PFSK-1 (cell line): ENCODE measurements around the gene ALDOA.

Source experiments
- FOXP2 ChIP-seq: optimal IDR thresholded peaks from 2 replicates; pipeline ENCODE3; 2011; ENCODE audit warnings: borderline replicate concordance, control low read depth, inconsistent platforms; ENCODE audit not compliant: insufficient read depth; ENCODE audit errors: extremely low read length, extremely low read depth
- POLR2AphosphoS5 ChIP-seq: IDR thresholded peaks from 2 replicates; pipeline ENCODE4 v1.6.1; 2012; ENCODE audit warnings: low read depth, mild to moderate bottlenecking, control low read depth, low read length, moderate library complexity
- REST ChIP-seq, 2 experiments: IDR thresholded peaks; 2 replicates each; pipeline versions ENCODE4 v1.6.1 to v1.8.0; 2011 to 2012; ENCODE audit warnings: low read depth in 2 of 2, low read length in 2 of 2, control low read depth in 1 of 2, inconsistent platforms in 1 of 2, mild to moderate bottlenecking in 1 of 2, moderate library complexity in 1 of 2; ENCODE audit not compliant: insufficient read depth in 1 of 2
- SIN3A ChIP-seq: IDR thresholded peaks from 2 replicates; pipeline ENCODE4 v1.6.1; 2012; ENCODE audit warnings: mild to moderate bottlenecking, low read length, moderate library complexity, borderline replicate concordance; ENCODE audit not compliant: insufficient read depth
- TAF1 ChIP-seq: IDR thresholded peaks from 2 replicates; pipeline ENCODE4 v1.6.1; 2012; ENCODE audit warnings: low read length, control low read depth, borderline replicate concordance; ENCODE audit not compliant: insufficient read depth

Gene ALDOA

GRCh38 chr16:30023586-30023985 lies 42.0 kb upstream of the ALDOA start:
- no peak for TF ChIP-seq SIN3A

GRCh38 chr16:30024451-30024850 lies 41.1 kb upstream of the ALDOA start:
- TF ChIP-seq POLR2AphosphoS5 (no peak), TAF1 (no peak), REST (IDR thresholded peaks at IDR 0.05; ENCODE audit: insufficient read depth in 1 of 2, low read depth in 2 of 2, low read length in 2 of 2) (no peak), FOXP2 (no peak)

GRCh38 chr16:30025156-30025555 lies 40.4 kb upstream of the ALDOA start:
- no peak for TF ChIP-seq REST (IDR thresholded peaks at IDR 0.05; ENCODE audit: insufficient read depth in 1 of 2, low read depth in 2 of 2, low read length in 2 of 2)
- no peak for TF ChIP-seq FOXP2
- no peak for TF ChIP-seq POLR2AphosphoS5

GRCh38 chr16:30025574-30025973 lies 40.0 kb upstream of the ALDOA start:
- TF ChIP-seq FOXP2: no peak
- TF ChIP-seq SIN3A: no peak
- TF ChIP-seq POLR2AphosphoS5: no peak
- no peak for TF ChIP-seq REST (IDR thresholded peaks at IDR 0.05; ENCODE audit: insufficient read depth in 1 of 2, low read depth in 2 of 2, low read length in 2 of 2)
- TF ChIP-seq TAF1: no peak

GRCh38 chr16:30026449-30026848 lies 39.1 kb upstream of the ALDOA start:
- no peak for TF ChIP-seq POLR2AphosphoS5
- no peak for TF ChIP-seq FOXP2
- TF ChIP-seq REST (IDR thresholded peaks at IDR 0.05; ENCODE audit: insufficient read depth in 1 of 2, low read depth in 2 of 2, low read length in 2 of 2): no peak
- no peak for TF ChIP-seq SIN3A
- TF ChIP-seq TAF1: no peak
